Duodenal mucosa (tissue), 2 donors: Measurements from ENCODE around the gene COQ8B.
"Not testable (repeated sequence)": the region's sequence is repeated elsewhere in the genome, so short reads cannot be mapped to it uniquely, and the experiment has no call there.

Experiments used
- H3K27ac ChIP-seq: one replicate; pipeline ENCODE4 v1.7.0; 2013; ENCODE audit warnings: low read depth, low read length
- H3K27me3 ChIP-seq, 2 donors: one replicate each; pipeline ENCODE4 v1.7.0; 2013; ENCODE audit warnings: low read length in 2 of 2, control low read depth in 1 of 2; ENCODE audit not compliant: insufficient read depth in 2 of 2, control insufficient read depth in 1 of 2
- H3K36me3 ChIP-seq, 2 donors: one replicate each; pipeline ENCODE4 v1.7.0; 2013; ENCODE audit warnings: low read length in 2 of 2, control low read depth in 1 of 2; ENCODE audit not compliant: insufficient read depth in 2 of 2, control insufficient read depth in 1 of 2
- H3K4me1 ChIP-seq, 2 donors: one replicate each; pipeline ENCODE4 v1.7.0; 2013; ENCODE audit warnings: low read length in 2 of 2, control low read depth in 1 of 2; ENCODE audit not compliant: insufficient read depth in 2 of 2, control insufficient read depth in 1 of 2
- H3K4me3 ChIP-seq, 2 donors: one replicate each; pipeline ENCODE4 v1.7.0; 2013; ENCODE audit warnings: low read length in 2 of 2, low read depth in 1 of 2
- H3K9ac ChIP-seq, 2 donors: one replicate each; pipeline ENCODE4 v1.7.0; 2013; ENCODE audit warnings: low read length in 2 of 2, low read depth in 1 of 2
- H3K9me3 ChIP-seq, 2 donors: one replicate each; pipeline ENCODE4 v1.7.0; 2013; ENCODE audit warnings: low read length in 2 of 2, control low read depth in 1 of 2; ENCODE audit not compliant: control insufficient read depth in 1 of 2

The COQ8B gene

DNA sequence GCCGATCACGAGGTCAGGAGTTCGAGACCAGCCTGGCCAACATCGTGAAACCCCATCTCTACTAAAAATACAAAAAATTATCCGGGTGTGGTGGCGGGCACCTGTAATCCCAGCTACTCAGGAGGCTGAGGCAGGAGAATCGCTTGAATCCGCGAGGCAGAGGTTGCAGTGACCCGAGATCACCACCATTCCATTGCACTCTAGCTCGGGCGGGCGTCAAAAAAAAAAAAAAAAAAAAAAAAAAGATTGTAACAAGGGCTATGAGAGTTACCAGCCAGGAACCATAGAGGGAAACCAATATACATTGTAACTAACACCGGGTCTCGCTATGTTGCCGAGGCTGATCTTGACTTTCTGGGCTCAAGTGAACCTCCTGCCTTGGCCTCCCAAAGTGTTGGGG, 15.6 kb upstream of the COQ8B start:
- Histone ChIP-seq H3K36me3 (peaks cover 32 to 79% of the 10 kb centered on the region in 2 donors), H3K4me1 (peaks cover 11 to 14% of the 10 kb centered on the region in 2 donors)
- not testable (repeated sequence) for H3K9me3 ChIP-seq, H3K27me3 ChIP-seq, H3K4me3 ChIP-seq, H3K27ac ChIP-seq, H3K9ac ChIP-seq

DNA sequence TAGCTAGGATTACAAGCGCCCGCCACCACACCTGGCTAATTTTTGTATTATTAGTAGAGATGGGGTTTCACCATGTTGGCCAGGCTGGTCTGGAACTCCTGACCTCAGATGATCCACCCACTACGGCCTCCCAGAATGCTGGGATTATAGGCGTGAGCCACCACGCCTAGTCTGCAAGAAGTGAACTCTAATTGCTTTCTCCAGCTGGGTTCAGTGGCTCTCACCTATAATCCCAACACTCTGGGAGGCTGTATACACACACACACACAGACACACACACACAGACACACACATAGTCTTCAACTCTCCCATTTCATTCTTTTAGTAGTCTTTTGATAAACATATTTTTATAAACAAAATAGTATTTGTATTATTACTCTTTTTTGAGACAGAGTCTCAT, 13.4 kb upstream of the COQ8B start:
- not testable (repeated sequence) for H3K27ac ChIP-seq, H3K4me3 ChIP-seq, H3K9me3 ChIP-seq, H3K4me1 ChIP-seq, H3K9ac ChIP-seq, H3K27me3 ChIP-seq
- peaks cover 34 to 78% of the 10 kb centered on the region in 2 donors for H3K36me3 ChIP-seq

DNA sequence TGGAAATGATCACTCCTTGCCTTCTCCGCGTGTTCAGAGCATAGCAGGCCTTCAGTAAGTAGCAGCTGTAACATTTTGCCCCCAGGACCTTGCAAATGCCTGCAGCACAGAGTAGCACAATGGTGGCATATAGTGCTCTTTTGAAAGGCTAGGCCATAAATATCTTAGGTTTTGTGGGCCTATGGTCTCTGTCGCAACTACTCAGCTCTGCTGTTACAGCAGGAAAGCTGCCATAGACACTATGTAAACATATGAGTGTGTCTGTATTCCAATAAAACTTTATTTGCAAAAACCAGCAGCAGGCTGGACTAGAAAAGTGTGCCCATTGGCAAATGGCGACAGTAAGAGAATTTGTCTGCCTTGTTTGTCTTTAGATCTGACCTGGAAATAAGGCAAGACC, 9.6 kb upstream of the COQ8B start:
- no peaks in the 10 kb centered on the region for H3K9me3 ChIP-seq
- no peak overlapping the region for H3K9ac ChIP-seq
- peaks cover 5 to 8% of the 10 kb centered on the region in 2 donors for H3K4me1 ChIP-seq
- H3K4me3 ChIP-seq, result no peak overlapping the region
- H3K36me3 ChIP-seq, result peaks cover 20 to 62% of the 10 kb centered on the region in 2 donors
- H3K27ac ChIP-seq, result no peak overlapping the region
- H3K27me3 ChIP-seq, result no peaks in the 10 kb centered on the region

DNA sequence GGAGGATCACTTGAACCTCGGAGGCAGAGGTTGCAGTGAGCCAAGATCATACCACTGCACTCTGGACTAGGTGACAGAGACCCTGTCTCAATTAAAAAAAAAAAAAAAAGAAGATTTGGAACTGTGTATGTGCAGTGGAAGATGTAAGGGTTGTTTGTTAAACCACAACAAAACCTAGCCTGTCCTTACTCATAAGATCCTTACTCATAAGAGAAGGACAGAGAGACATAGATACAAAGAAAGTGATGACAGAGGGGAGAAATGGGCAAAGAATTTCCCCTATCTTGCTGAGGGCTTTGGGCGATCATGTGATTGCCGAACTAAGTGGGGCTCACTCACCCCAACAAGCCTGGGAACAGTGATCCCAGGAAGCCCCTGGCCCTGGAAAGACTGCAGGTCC, 8.2 kb upstream of the COQ8B start:
- Histone ChIP-seq H3K9me3 (no peaks in the 10 kb centered on the region), H3K4me1 (peaks cover 14 to 17% of the 10 kb centered on the region in 2 donors), H3K27ac (no peak overlapping the region), H3K27me3 (no peaks in the 10 kb centered on the region), H3K9ac (no peak overlapping the region), H3K4me3 (no peak overlapping the region), H3K36me3 (peaks cover 14 to 48% of the 10 kb centered on the region in 2 donors)

DNA sequence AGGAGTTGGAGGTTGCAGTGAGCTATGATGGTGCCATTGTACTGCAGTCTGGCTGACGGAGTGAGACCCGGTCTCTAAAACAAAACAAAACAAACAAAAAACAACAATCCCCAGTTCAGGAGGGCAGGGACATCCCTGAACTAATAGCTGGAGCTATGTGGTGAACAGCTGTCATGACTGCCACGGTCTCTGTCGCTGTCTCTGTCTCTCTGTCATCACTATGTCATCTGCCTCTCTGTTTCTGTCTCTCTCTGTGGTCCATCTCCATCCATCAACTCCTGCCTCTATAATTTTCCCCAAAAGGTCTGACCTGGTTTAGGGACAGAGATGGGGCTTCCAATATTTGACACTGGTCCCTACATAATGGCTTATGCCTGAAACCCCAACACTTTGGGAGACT, 7.6 kb upstream of the COQ8B start:
- Histone ChIP-seq H3K27me3 (no peaks in the 10 kb centered on the region), H3K36me3 (peaks cover 14 to 48% of the 10 kb centered on the region in 2 donors), H3K9me3 (no peaks in the 10 kb centered on the region), H3K4me3 (no peak overlapping the region), H3K4me1 (peaks cover 20 to 22% of the 10 kb centered on the region in 2 donors), H3K27ac (no peak overlapping the region), H3K9ac (no peak overlapping the region)

DNA sequence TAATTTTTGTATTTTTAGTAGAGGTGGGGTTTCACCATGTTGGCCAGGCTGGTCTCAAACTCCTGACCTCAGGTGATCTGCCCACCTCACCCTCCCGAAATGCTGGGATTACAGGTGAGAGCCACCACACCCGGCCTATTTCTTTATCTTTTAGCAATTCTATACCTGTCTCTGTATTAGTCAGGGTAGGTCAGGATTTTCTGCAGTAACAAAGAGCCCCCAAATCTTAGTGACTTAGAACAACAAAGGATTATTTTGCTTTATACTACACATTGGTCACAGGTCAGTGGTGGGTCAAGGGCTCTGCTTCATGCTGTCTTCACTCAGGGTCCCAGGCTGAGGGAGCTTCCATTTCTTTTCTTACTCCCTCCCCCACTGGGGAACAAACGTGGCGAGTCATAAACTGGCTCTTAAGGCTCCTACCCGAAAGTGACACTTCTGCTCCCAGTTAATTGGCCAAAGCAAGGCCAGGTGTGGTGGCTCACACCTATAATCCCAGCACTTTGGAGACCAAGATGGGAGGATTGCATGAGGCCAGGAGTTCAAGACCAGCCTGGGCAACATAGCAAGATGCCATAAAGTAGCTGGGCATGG, 7.1 kb upstream of the COQ8B start:
- Histone ChIP-seq H3K27me3 (no peaks in the 10 kb centered on the region), H3K27ac (no peak overlapping the region), H3K4me1 (peaks cover 20 to 25% of the 10 kb centered on the region in 2 donors), H3K36me3 (peaks cover 14 to 45% of the 10 kb centered on the region in 2 donors), H3K4me3 (no peak overlapping the region), H3K9me3 (no peaks in the 10 kb centered on the region), H3K9ac (no peak overlapping the region)

DNA sequence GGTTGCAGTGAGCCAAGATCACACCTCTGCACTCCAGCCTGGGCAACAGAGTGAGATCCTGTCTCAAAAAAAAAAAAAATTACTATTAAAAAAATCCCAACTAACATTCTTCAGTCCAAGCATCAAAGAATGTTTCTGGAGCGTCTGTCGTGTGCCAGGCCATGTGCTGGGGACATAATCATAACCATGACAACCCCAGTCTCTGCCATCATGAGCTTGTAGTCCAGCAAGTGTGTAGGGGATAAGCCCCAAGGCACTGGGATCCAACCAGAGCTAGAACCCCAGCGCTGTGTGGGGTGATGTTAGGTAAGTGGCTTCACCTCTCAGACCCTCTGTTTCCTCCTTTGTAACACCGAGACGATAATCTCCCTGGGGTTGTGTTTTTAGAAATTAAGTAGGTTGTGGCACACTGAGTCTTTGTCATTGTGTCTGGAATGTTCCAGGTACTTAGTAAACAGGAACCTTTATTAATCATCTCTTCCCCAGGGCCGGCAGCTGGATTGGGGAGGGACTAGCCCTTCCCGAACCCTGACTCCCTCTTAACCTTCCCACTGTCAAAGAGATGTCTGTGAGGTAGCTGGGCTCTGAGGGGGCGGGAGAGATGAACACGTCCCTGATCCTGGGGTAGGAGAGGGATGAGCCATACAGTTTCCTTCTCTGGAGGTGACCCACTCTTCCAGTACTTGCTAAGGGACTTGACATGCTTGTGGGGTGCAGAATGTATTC, 5.4 kb upstream of the COQ8B start:
- peaks cover 33 to 38% of the 10 kb centered on the region in 2 donors for H3K4me1 ChIP-seq
- H3K4me3 ChIP-seq, result peak overlapping the region in 1 of 2 donors; percentile 7
- H3K9ac ChIP-seq, result no peak overlapping the region
- no peak overlapping the region for H3K27ac ChIP-seq
- H3K9me3 ChIP-seq, result no peaks in the 10 kb centered on the region
- H3K27me3 ChIP-seq, result no peaks in the 10 kb centered on the region
- peaks cover 14 to 30% of the 10 kb centered on the region in 2 donors for H3K36me3 ChIP-seq

DNA sequence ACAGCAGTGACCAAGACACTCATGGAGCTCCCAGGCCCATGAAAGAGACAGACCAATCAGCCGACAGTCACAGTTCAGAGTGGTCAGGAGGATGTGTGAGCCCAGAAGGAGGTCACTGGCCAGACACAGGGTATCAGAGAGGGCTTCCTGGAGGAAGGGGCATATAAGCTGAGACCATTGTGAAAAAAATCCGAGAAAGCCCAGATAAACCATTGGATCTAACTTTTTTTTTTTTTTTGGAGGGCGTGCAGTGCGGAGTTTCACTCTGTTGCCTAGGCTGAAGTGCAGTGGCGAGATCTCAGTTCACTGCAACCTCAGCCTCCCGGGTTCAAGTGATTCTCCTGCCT, 4.4 kb upstream of the COQ8B start:
- Histone ChIP-seq H3K9me3 (no peaks in the 10 kb centered on the region), H3K27me3 (no peaks in the 10 kb centered on the region), H3K27ac (peak overlapping the region; percentile 34), H3K36me3 (peaks cover 10 to 22% of the 10 kb centered on the region in 2 donors), H3K4me1 (peaks cover 36 to 41% of the 10 kb centered on the region in 2 donors), H3K4me3 (peak overlapping the region; percentile 24 to 90), H3K9ac (peak overlapping the region in 1 of 2 donors; percentile 99)

DNA sequence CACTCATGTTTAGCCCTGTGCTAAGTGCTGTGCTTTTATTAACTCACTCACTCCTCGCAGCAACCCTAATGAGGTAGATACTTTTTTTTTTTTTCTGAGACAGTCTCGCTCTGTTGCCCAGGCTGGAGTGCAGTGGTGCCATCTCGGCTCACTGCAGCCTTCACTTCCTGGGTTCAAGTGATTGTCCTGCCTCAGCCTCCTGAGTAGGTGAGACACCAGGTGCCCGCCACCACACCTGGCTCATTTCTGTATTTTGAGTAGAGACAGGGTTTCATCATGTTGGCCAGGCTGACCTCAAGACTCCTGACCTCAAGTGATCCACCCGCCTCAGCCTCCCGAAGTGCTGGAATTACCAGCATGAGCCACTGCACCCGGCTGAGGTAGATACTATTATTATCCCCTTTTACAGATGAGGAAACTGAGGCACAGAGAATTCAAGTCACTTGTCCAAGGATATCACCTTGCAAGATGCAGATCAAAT, 2.8 kb upstream of the COQ8B start:
- Histone ChIP-seq H3K9me3 (no peaks in the 10 kb centered on the region), H3K27ac (peak overlapping the region; percentile 97), H3K4me3 (peak overlapping the region; percentile 89 to 90), H3K27me3 (no peaks in the 10 kb centered on the region), H3K4me1 (peaks cover 40 to 52% of the 10 kb centered on the region in 2 donors), H3K36me3 (peaks cover 2 to 11% of the 10 kb centered on the region in 2 donors), H3K9ac (peak overlapping the region; percentile 98 to 99)

DNA sequence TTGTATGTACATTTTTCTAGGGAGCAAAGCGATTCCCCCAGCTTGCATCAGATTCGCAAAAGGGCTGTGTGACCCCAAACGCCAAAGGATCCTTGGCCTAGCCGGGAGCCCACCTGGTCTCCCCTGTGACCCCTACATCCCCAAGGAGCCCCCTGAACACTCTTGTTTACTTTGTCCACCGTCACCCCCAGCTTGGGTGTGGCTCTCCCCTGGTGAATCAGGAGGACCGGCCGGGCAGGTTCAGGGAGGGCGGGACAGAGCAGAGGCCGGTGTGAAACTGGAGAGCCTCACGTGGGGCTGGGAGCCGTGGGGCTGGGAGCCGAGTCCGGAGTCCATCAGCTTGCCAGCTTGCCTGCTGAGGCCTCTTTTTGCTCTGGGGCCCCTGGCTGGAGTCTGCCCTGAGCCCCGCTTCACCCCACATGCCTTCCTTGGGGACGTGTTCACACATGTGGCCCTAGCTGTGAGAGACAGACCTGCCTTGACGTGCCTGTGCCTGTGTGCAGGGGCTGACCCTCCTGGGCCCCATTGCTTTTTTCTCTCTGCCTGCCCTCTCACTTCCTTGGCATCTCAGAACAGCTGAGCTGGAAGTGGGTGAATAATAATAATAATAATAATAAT, 2.2 kb upstream of the COQ8B start:
- H3K9me3 ChIP-seq, result no peaks in the 10 kb centered on the region

More for the DNA sequence above, 2.2 kb upstream of the COQ8B start:
- H3K9ac ChIP-seq, result peak overlapping the region; percentile 98 to 99
- H3K4me3 ChIP-seq, result peak overlapping the region; percentile 89 to 90
- H3K27me3 ChIP-seq, result no peaks in the 10 kb centered on the region
- H3K27ac ChIP-seq, result peak overlapping the region; percentile 97
- H3K4me1 ChIP-seq, result peaks cover 40 to 52% of the 10 kb centered on the region in 2 donors
- H3K36me3 ChIP-seq, result peaks cover 2 to 5% of the 10 kb centered on the region in 2 donors
